Immature natural killer cell (primary cell): ENCODE measurements around the gene LCE3E. TPM values are rescaled to one million over a fixed set of nuclear protein-coding genes. Genes with fewer than 3 reads are reported as not detected.

Source experiments
- DNase-seq, 3 donors: peaks; one replicate each; pipeline ENCODE4 v3.0.0; 2022; ENCODE audit warnings: mixed read lengths in 1 of 3
- H3K27ac Mint-ChIP-seq, 6 donors: one replicate each; pipeline ENCODE4 v1.8.0; 2020; ENCODE audit warnings: mixed read lengths in 6 of 6, mild to moderate bottlenecking in 5 of 6, inconsistent platforms in 4 of 6, moderate library complexity in 3 of 6
- H3K27me3 Mint-ChIP-seq, 3 donors: one replicate each; pipeline ENCODE4 v1.8.0; 2020 to 2021; ENCODE audit warnings: low read depth in 3 of 3, mild to moderate bottlenecking in 3 of 3, mixed read lengths in 3 of 3, moderate library complexity in 3 of 3, inconsistent platforms in 1 of 3
- H3K36me3 Mint-ChIP-seq, 3 donors: one replicate each; pipeline ENCODE4 v1.8.0; 2020; ENCODE audit warnings: mixed read lengths in 3 of 3, inconsistent platforms in 2 of 3, mild to moderate bottlenecking in 2 of 3
- H3K4me1 Mint-ChIP-seq, 2 donors: one replicate each; pipeline ENCODE4 v1.8.0; 2020; ENCODE audit warnings: inconsistent platforms in 2 of 2, mild to moderate bottlenecking in 2 of 2, mixed read lengths in 2 of 2, moderate library complexity in 1 of 2
- H3K4me3 Mint-ChIP-seq, 5 donors: one replicate each; pipeline ENCODE4 v1.8.0; 2020; ENCODE audit warnings: mild to moderate bottlenecking in 5 of 5, mixed read lengths in 5 of 5, inconsistent platforms in 3 of 5, moderate library complexity in 3 of 5
- H3K9me3 Mint-ChIP-seq, 6 donors: one replicate each; pipeline ENCODE4 v1.8.0; 2020; ENCODE audit warnings: mild to moderate bottlenecking in 6 of 6, mixed read lengths in 6 of 6, inconsistent platforms in 4 of 6, moderate library complexity in 3 of 6
- polyA plus RNA-seq, 3 donors: library from polyadenylated mRNA; unstranded; fragments of 300-500 nt; fragmentation: Illumina TruSeq; gene quantifications; one replicate each; pipeline ENCODE4 v1.2.3, GENCODE V29; 2021

LCE3E gene
- polyA plus RNA-seq, 3 donors from 2014 or later, result not detected

GRCh38 chr1:152539901-152540300, 26.7 kb downstream of the LCE3E start:
- Mint-ChIP-seq H3K36me3 (no peaks in the 10 kb centered on the region), H3K4me1 (no peaks in the 10 kb centered on the region), H3K9me3 (no peaks in the 10 kb centered on the region), H3K27me3 (peaks cover 4 to 10% (median 7%) of the 10 kb centered on the region in 3 donors), H3K4me3 (no peak overlapping the region), H3K27ac (no peak overlapping the region)
- no peak for DNase-seq

- no peaks in the 10 kb centered on the region for H3K36me3 Mint-ChIP-seq
- H3K4me3 Mint-ChIP-seq, result no peak overlapping the region
- no peaks in the 10 kb centered on the region for H3K4me1 Mint-ChIP-seq
- no peaks in the 10 kb centered on the region for H3K9me3 Mint-ChIP-seq
- DNase-seq, result no peak
- no peak overlapping the region for H3K27ac Mint-ChIP-seq
- H3K27me3 Mint-ChIP-seq, result peaks cover 3 to 8% (median 4%) of the 10 kb centered on the region in 3 donors
Measured at GRCh38 chr1:152537496-152537895, 29.1 kb downstream of the LCE3E start.

GRCh38 chr1:152535774-152536173, 30.8 kb downstream of the LCE3E start:
- Mint-ChIP-seq H3K27me3 (peaks cover 3 to 8% (median 3%) of the 10 kb centered on the region in 3 donors), H3K9me3 (peaks cover 0 to 5% (median 0%) of the 10 kb centered on the region in 6 donors), H3K4me3 (no peak overlapping the region), H3K27ac (no peak overlapping the region), H3K4me1 (no peaks in the 10 kb centered on the region), H3K36me3 (no peaks in the 10 kb centered on the region)
- DNase-seq, result no peak

- H3K27me3 Mint-ChIP-seq, result peaks cover 2 to 6% (median 4%) of the 10 kb centered on the region in 3 donors
- DNase-seq, result no peak
- H3K4me1 Mint-ChIP-seq, result no peaks in the 10 kb centered on the region
- H3K9me3 Mint-ChIP-seq, result peaks cover 0 to 7% (median under 1%) of the 10 kb centered on the region in 6 donors
- no peak overlapping the region for H3K27ac Mint-ChIP-seq
- no peak overlapping the region for H3K4me3 Mint-ChIP-seq
- no peaks in the 10 kb centered on the region for H3K36me3 Mint-ChIP-seq
Measured at GRCh38 chr1:152533327-152533938, 33.1 kb downstream of the LCE3E start.

GRCh38 chr1:152525080-152525641, 41.4 kb downstream of the LCE3E start:
- Mint-ChIP-seq H3K9me3 (peaks cover 0 to 1% (median 0%) of the 10 kb centered on the region in 6 donors), H3K36me3 (no peaks in the 10 kb centered on the region), H3K4me3 (no peak overlapping the region), H3K27ac (no peak overlapping the region), H3K4me1 (no peaks in the 10 kb centered on the region), H3K27me3 (peaks cover 2 to 13% (median 5%) of the 10 kb centered on the region in 3 donors)
- no peak for DNase-seq

- Mint-ChIP-seq H3K9me3 (no peaks in the 10 kb centered on the region), H3K36me3 (no peaks in the 10 kb centered on the region), H3K4me3 (no peak overlapping the region), H3K27ac (no peak overlapping the region), H3K4me1 (no peaks in the 10 kb centered on the region), H3K27me3 (peaks cover 0 to 11% (median 4%) of the 10 kb centered on the region in 3 donors)
- no peak for DNase-seq
Measured at GRCh38 chr1:152520561-152521090, 46.0 kb downstream of the LCE3E start.

- peaks cover 2 to 11% (median 4%) of the 10 kb centered on the region in 3 donors for H3K27me3 Mint-ChIP-seq
- H3K4me3 Mint-ChIP-seq, result no peak overlapping the region
- no peaks in the 10 kb centered on the region for H3K4me1 Mint-ChIP-seq
- H3K36me3 Mint-ChIP-seq, result no peaks in the 10 kb centered on the region
- H3K27ac Mint-ChIP-seq, result no peak overlapping the region
- H3K9me3 Mint-ChIP-seq, result no peaks in the 10 kb centered on the region
- DNase-seq, result no peak
Measured at GRCh38 chr1:152519851-152520250, 46.7 kb downstream of the LCE3E start.

GRCh38 chr1:152517237-152517811, 49.3 kb downstream of the LCE3E start:
- Mint-ChIP-seq H3K4me3 (no peak overlapping the region), H3K27ac (no peak overlapping the region), H3K27me3 (peaks cover 2 to 19% (median 16%) of the 10 kb centered on the region in 3 donors), H3K4me1 (no peaks in the 10 kb centered on the region), H3K36me3 (no peaks in the 10 kb centered on the region), H3K9me3 (no peaks in the 10 kb centered on the region)
- DNase-seq, result no peak

GRCh38 chr1:152516082-152516481, 50.5 kb downstream of the LCE3E start:
- DNase-seq, result no peak
- no peaks in the 10 kb centered on the region for H3K4me1 Mint-ChIP-seq
- no peak overlapping the region for H3K27ac Mint-ChIP-seq
- peaks cover 0 to 2% (median 0%) of the 10 kb centered on the region in 6 donors for H3K9me3 Mint-ChIP-seq
- H3K36me3 Mint-ChIP-seq, result no peaks in the 10 kb centered on the region
- no peak overlapping the region for H3K4me3 Mint-ChIP-seq
- H3K27me3 Mint-ChIP-seq, result peaks cover 2 to 18% (median 16%) of the 10 kb centered on the region in 3 donors

Other genes with a start within 250 kb of the LCE3E start
- gene FLG, start 241.5 kb downstream of the LCE3E start, polyA plus RNA-seq, result under 1 TPM in 1 of 3 donors, not detected in 2; 0.03 TPM
- gene FLG2, start 206.8 kb downstream of the LCE3E start, polyA plus RNA-seq, result not detected
- not detected for gene CRNN, start 152.5 kb downstream of the LCE3E start, polyA plus RNA-seq
- gene LCE5A, start 56.0 kb downstream of the LCE3E start, polyA plus RNA-seq, result not detected
- not detected for gene CRCT1, start 52.3 kb downstream of the LCE3E start, polyA plus RNA-seq
- not detected for gene LCE3D, start 13.7 kb upstream of the LCE3E start, polyA plus RNA-seq
- gene LCE3C, start 33.5 kb upstream of the LCE3E start, polyA plus RNA-seq, result not detected
- not detected for gene LCE3B, start 47.0 kb upstream of the LCE3E start, polyA plus RNA-seq
- not detected for gene LCE3A, start 56.3 kb upstream of the LCE3E start, polyA plus RNA-seq
- gene LCE2D, start 96.6 kb upstream of the LCE3E start, polyA plus RNA-seq, result not detected
- not detected for gene LCE2C, start 108.5 kb upstream of the LCE3E start, polyA plus RNA-seq
- gene LCE2B, start 119.3 kb upstream of the LCE3E start, polyA plus RNA-seq, result not detected
- not detected for gene LCE2A, start 131.6 kb upstream of the LCE3E start, polyA plus RNA-seq
- gene LCE4A, start 141.4 kb upstream of the LCE3E start, polyA plus RNA-seq, result not detected
- gene KPRP, start 191.2 kb upstream of the LCE3E start, polyA plus RNA-seq, result not detected
- not detected for gene LCE1F, start 208.4 kb upstream of the LCE3E start, polyA plus RNA-seq
- gene LCE1E, start 219.5 kb upstream of the LCE3E start, polyA plus RNA-seq, result not detected
- gene LCE1D, start 229.9 kb upstream of the LCE3E start, polyA plus RNA-seq, result not detected
- not detected for gene LCE1C, start 239.9 kb upstream of the LCE3E start, polyA plus RNA-seq
- gene LCE1B, start 245.2 kb upstream of the LCE3E start, polyA plus RNA-seq, result not detected